LNCaP clone FGC (cell line): ENCODE results near the gene PODXL2.
"Not testable (repeated sequence)": the region's sequence is repeated elsewhere in the genome, so short reads cannot be mapped to it uniquely, and the experiment has no call there.

Source experiments
- DNase-seq: peaks from one replicate; pipeline ENCODE4 v3.0.0-alpha.2; 2011; ENCODE audit warnings: low read depth
- H3K4me3 ChIP-seq: 2 replicates; pipeline ENCODE4 v1.5.1; 2011; ENCODE audit warnings: mild to moderate bottlenecking, low read depth, low read length, control low read depth
- CTCF ChIP-seq: IDR thresholded peaks from 2 replicates; pipeline ENCODE4 v1.5.1; 2012; ENCODE audit warnings: mild to moderate bottlenecking; ENCODE audit not compliant: control insufficient read depth, insufficient read depth; ENCODE audit errors: extremely low read depth

The PODXL2 gene

GRCh38 chr3:127679534-127680145 lies 50.7 kb downstream of the PODXL2 start:
- no peak overlapping the region for H3K4me3 ChIP-seq
- TF ChIP-seq CTCF = peak; percentile 8; the same call in 1 of the 2 replicates
- no peak for DNase-seq

GRCh38 chr3:127680146-127680661 lies 51.2 kb downstream of the PODXL2 start:
- no peak for TF ChIP-seq CTCF
- DNase-seq = no peak

GRCh38 chr3:127680798-127681221 lies 51.8 kb downstream of the PODXL2 start:
- no peak for TF ChIP-seq CTCF
- DNase-seq = no peak
- no peak overlapping the region for H3K4me3 ChIP-seq

More at GRCh38 chr3:127680146-127680661, 51.2 kb downstream of the PODXL2 start:
- no peak overlapping the region for H3K4me3 ChIP-seq

- not testable (repeated sequence) for DNase-seq, H3K4me3 ChIP-seq
These were observed 53.2 kb downstream of the PODXL2 start for GRCh38 chr3:127682175-127682554.

- TF ChIP-seq CTCF = no peak
- no peak overlapping the region for H3K4me3 ChIP-seq
- no peak for DNase-seq
These were observed 53.6 kb downstream of the PODXL2 start for GRCh38 chr3:127682561-127682960.

GRCh38 chr3:127684871-127685707 lies 56.1 kb downstream of the PODXL2 start:
- H3K4me3 ChIP-seq = no peak overlapping the region
- DNase-seq = no peak
- TF ChIP-seq CTCF = no peak

- DNase-seq = no peak
- no peak for TF ChIP-seq CTCF
- H3K4me3 ChIP-seq = no peak overlapping the region
These were observed 56.9 kb downstream of the PODXL2 start for GRCh38 chr3:127685708-127686511.
